NCI-H510A (cell line): ENCODE measurements around the gene SPDYE4.
"Not testable (repeated sequence)": the region's sequence is repeated elsewhere in the genome, so short reads cannot be mapped to it uniquely, and the experiment has no call there.

Source experiments
- DNase-seq: peaks from one replicate; lab custom pipeline; 2025; lab: John Stamatoyannopoulos, UW

The SPDYE4 gene, protein sequence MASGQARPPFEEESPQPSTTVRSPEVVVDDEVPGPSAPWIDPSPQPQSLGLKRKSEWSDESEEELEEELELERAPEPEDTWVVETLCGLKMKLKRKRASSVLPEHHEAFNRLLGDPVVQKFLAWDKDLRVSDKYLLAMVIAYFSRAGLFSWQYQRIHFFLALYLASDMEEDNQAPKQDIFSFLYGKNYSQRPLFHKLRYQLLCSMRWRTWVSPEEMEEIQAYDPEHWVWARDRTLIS

DNA sequence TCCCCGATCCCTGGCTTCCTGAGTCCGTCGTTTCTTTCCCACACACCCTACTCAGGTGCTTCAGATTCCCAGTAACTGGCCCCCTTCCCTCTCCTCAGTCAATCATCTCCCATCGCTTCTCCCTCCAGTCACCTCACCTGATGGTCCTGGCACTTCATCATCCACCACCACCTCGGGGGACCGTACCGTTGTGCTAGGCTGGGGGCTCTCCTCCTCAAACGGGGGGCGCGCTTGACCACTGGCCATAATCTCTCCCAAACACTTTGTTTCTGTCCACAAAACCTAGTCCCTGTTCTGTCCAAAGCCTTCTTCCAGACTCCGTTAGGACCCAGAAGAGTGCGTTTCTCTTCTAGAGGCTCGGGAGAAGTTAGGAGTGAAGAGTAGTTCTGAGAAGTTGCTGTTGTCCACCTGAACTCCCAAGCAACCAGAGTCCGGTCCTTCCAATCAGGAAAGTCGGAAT, at the start of gene SPDYE4:
Gene SPDYE4, minus strand, starts transcription at position 410 of the 460 bp plus-strand sequence. Its CDS starts 164 bp downstream, at position 246.
- DNase-seq = no peak

DNA sequence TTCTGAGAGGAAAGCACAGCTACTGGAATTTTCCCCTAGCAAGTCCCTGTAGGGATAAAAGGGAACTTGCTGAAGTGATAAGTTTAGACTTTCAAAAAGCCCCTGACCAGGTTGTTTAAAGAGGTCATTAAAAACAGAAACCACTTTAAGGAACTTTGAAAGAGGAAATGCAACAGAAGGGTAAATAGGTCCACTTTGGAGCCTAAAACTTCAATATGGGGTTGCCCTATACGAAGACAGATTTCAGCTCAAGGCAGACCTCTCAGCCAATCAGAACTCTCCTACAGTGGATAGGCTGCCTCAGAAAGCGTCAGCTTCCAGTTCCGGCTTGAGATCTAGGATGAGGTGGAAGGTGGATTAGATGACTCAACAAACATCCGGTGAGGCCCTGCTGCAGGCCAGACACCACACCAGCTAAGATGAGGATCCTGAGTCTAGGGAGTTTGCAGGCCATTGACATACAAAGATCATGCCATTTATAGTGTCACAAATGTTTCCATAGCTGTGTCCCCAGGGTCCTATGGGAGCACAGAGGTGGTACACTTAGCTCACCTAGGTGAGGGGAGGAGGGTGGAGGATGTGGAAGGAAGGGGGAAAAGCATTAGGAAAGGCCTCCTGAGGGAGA, 48.7 kb upstream of the SPDYE4 start:
- no peak for DNase-seq

DNA sequence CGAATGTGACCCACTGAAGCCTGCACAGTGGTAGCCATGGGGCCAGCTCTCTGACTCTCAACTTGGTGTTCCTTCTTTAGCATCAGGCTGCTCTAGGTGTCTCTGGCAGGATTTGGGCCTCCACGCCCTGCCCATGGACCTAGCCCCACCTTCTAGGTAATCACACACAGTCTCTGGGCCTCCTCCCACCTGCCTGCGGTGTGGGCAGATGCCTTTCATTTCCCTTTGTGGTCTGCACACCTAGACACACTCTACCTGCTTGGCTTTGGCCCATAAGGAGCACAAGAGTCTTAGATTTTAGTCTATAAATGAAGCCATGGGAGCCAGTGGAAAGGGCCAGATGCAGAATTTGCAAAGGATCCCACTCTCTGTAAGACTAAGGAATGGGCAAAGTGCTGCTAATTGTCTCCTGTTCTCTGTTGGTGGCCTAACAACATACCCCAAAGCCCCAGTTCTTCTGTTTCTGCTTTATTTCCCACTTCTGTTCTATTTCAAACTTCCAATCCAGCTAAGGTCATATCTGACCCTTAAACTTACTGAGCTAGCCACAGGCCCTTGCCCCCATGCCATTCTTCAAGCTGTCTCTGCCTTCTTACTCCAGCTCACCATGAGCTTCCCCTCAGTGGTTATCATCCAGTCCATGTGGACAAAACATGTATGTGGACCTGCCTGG, 48.0 kb upstream of the SPDYE4 start:
- DNase-seq = no peak

DNA sequence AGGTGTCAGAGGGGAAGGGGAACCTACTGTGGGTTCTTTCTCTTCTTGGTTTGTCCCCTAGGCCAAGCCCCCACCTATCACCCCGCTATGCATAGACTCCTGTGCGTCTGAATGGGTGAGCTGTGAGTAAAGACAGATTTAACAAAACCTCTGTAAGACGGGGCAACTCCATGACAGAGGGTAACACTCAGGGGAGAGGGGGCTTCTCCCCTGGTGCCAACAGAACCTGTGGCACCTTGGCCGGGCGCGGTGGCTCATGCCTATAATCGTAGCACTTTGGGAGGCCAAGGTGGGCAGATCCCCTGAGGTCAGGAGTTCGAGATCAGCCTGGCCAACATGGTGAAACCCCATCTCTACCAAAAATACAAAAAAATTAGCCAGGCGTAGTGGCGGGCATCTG, 47.0 kb upstream of the SPDYE4 start:
- DNase-seq = not testable (repeated sequence)

DNA sequence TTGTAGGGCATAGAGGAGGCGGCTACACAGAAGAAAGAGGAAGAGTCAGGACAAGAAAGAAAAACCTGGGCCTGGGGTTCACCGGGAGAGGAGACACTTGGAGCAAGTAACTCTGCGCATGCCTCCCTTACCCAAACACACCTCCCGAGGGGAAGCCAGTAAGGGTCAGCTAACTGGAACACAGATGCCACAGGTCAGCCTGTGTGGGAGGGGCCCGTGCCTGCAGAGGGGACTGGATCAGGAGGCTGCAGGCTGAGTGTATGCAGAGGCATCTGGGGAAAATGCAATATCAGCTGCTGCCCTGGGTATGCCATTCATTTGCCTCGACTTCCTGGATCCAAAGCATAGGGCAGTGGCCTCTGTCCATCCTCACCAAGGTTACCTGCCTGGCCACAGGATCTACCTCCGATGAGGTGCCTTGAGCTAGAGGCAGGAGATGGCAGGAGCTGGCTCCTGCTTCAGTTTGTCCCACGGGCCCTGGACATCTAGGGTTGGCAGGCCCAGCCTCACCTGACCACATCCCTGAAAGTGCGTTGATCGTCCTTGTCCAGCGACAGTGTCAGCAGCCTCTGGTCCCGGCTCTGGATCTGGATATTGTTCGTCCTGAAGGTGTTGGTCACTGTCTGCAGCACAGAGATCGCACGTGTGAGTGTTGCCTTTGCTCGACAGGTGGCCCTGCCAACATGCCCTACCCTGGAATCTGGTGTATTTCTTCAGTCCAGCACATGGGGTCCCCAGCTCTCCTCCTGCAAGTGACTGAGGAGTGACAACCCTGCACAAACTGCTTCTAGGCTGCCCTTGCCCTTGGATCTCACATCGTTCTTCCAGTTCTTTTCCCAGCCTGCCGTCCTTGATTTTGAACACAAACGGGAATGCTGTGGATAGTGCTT, 45.4 kb upstream of the SPDYE4 start:
- no peak for DNase-seq

DNA sequence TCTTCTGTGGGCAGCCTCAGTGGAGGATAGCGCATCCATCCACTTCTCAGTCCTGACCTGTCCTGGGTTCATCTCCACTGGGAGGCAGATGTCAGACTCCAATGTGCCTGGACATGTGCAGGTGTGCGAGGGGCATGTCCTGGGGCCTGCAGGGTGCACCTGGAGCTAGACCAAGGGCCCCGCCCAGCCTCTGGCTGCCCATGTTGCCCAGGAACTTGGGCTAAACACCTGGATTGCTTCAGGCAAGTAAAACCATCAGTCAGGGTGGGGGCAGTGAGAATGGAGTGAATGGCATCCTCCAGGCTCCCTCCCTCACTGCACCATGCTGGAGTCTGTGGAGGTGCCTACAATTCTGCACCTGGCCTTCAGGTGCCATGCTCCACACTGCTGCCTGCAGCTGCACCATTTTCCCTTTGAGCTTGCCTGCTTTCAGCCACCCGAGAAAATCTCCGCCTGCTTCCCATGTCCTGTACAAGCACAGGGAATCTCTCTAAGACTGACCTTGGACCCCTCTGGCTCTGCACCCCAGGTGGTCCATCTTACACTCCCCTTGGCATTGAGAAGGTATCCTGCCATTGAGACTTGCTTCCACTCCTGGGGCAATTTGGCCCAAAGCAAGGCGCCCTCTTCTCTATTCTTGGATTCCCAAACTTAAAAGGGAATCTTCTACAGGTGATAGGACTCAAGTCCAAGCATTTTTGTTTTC, 42.9 kb upstream of the SPDYE4 start:
- DNase-seq = no peak

DNA sequence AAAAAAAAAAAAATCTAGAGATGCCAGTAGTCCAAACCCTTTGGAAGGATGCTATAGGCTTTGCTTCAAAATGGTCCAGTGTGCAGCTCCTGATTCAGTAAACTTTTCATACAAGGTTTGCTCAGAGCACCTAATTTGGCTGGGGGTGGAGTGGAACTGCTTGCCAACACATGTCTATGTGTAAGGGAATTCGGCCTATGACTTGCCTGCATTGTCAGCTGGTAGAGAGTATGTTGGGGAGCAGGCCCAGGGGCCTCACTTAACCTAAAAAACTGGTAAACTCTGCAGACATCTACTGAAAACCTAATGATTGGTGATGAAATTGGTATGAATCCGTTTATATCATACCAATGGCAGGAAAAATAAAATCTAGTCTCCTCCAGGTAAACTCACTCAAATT, 42.3 kb upstream of the SPDYE4 start:
- DNase-seq = no peak

DNA sequence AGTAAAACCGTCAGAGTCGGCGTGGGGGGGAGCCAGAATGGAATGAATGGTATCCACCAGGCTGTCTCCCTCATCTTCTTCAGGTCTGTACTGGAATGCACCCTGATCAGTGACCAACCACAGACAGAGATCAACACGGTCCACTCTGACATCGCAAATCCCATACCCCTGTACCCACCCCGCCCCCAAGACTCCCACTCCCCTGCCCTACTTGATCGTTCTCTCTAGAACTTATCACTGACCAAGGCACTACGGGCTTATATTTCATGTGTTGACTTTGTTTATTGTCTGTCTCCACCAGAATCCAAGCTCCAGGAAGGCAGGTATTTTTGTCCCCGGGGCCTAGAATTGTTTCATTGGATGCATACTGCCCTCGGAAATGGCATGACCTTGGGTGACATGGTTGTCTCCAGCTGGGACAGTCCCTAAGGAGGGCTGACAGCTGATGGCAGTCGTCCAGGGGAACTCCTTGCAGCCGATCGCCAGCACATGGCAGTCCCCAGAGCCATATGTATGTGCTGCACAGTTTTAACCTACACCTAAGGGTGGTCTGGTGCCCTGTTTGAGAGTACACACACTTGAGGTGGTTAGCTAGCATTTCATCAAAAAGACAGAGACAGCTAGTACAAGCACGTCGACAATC, 41.3 kb upstream of the SPDYE4 start:
- no peak for DNase-seq

DNA sequence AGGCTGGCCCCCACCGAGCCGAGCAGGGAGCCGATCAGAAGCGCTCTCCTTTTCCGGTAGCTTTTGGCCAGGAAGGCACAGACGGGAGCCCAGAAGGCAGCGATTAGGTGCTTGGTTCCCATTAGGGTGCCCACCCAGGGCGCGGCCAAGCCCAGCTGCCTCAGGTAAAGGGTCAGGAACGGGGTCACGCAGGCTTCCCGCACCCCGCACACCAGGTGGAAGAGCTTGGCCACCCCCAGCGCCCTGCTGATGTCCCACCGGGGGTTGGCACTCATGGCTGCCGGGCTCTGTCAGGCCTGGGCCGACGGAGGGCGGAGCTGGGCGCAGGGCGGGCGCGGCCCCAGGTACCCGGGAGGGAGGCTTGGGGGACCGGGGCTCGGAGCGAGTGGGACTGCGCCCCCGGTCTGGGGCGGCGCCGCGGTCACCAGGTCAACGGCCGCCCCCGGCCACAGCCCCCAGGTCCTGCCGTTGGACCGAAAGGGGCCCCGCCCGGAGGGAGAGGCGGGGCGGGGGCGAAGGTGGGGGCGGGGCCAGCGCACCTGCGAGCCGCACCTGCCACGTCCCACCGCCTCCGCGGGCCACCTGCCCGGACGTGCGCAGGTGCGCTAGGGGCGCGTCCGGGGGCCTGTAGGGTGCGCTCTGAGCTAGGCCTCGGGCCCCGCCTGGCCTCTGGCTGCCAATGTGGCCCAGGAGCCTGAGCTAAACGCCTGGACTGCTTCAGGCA, 40.7 kb upstream of the SPDYE4 start, which contains the start of gene MFSD6L:
Gene MFSD6L, minus strand, starts transcription at position 520 of the 724 bp plus-strand sequence. Its CDS starts 245 bp downstream, at position 275.
- no peak for DNase-seq

DNA sequence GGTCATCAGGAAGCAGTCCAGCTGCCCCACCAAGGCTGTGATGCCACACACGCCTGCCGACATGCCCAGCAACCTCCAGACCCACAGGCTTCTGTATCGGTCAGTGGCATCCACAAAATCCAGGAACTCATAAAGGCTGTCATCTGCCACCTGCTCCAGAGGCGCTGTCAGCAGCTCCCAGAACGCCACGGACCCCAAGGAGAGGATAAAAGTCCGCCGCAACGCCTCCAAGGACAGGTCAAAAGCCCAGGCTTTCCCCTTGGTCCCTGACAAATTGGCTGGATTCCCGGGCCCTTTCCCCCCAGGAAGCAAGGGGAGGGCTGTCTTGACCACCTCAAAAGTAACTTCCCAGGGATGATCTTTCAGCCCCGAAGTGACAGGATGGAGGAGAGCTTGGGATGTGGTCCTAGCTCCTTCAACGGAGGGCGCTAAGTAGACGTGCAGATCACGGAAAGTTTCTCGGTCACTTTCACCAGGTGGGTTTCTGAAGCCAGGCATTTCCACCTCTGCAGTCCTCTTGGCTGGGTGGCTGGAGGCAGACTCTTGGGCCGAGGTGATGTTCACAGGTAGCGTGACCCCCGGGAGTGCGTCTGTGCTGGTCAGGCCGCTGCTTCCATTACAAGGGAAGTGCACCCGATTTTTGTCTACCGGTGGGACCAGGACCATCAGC, 40.0 kb upstream of the SPDYE4 start:
- DNase-seq = no peak

DNA sequence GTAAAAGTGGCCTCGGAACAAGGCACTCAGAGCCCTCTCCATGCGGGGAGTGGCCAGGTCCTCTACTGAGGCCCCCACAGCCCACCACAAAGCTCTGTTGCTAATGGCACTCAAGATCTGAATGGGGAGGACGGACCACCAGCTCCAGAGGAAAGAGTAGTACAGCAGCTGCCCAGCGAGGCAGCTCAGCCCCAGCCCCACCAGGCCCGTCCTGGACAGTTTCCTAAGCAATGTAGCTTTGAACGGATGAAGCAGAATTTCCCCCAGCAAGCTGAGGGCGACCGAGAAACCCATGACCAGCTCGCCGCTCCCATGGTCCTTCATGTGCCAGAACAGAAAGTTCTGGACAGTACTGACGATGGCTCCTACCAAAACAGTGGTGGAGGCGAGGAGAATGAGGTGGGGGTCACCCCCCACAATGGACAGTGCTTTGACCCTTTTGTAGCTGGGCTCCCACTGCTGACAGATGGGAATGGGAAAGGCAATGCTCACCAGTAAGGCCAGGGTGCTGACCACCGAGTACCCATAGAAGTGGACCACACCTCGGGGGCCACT, 39.4 kb upstream of the SPDYE4 start:
- no peak for DNase-seq

DNA sequence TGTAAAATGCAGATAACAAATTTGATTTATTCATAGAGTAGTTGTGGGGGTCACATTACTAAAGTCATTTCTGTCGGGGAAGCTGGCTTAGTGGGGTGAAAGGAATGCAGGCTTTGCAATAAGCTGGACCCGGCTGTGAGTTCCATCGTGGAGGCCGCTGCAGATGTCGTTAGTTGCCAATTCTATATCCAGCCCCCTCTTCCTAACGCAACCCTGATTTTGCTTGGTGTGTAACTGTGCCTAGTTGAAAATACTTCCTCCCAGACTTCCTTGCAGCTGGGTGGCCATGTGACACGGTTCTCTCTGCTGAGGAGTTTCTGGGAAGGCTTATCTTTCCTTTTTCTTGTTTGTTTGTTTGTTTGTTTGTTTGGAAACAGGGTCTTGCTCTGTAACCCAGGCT, 36.3 kb upstream of the SPDYE4 start:
- DNase-seq = no peak

DNA sequence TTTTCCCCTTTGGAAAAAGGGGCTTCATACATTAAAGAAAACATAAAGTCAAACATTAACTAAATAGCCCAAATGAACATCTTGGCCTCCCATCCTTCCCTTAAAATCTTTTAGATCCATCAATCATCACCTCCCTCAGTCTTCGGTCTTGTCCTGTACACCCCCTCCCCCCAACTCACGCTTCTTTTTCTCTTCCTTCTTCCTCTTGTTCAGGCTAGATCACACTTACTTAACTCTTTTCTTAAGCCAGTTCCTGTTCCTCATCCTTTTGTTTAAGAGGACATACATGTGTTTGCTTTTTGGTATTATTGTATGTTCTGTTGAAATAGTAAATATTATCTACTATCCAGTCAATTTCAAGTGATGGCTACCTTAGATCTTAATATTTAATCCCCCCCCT, 35.3 kb upstream of the SPDYE4 start:
- DNase-seq = no peak

DNA sequence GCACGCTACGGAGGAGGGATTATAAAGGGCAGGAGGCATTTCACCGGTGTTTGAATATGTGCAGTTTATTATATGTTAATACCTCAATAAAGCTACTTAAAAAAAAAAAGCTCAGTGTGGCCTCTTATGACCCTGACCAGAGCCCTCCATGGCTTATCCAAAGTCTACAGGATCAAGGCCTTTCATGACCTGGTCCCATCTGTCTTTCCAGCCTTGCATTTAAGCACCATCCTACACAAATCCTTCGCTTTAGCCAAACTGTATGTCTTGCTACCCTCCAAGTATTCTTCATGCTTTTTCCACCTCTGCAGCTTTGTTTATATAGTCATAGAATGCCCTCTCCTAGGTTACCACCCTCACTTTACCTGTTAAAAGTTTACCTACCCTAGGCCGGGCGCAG, 34.3 kb upstream of the SPDYE4 start:
- DNase-seq = no peak

DNA sequence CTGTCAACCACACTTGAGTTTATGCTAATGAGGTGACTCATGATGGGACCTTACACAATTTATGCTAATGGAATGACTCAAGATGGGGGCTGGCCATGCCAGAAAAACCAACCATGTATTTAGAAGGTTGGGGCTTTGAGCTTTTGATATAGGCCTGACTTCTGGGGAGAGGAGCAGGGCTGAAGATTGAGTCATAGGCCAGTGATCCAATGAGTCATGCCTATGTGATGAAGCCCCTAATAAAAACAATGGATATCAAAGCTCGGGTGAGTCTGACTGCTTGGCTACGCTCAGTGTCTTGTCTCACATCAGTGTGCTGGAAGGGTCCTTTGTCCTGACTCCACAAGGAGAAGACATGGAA, 33.5 kb upstream of the SPDYE4 start:
- no peak for DNase-seq

DNA sequence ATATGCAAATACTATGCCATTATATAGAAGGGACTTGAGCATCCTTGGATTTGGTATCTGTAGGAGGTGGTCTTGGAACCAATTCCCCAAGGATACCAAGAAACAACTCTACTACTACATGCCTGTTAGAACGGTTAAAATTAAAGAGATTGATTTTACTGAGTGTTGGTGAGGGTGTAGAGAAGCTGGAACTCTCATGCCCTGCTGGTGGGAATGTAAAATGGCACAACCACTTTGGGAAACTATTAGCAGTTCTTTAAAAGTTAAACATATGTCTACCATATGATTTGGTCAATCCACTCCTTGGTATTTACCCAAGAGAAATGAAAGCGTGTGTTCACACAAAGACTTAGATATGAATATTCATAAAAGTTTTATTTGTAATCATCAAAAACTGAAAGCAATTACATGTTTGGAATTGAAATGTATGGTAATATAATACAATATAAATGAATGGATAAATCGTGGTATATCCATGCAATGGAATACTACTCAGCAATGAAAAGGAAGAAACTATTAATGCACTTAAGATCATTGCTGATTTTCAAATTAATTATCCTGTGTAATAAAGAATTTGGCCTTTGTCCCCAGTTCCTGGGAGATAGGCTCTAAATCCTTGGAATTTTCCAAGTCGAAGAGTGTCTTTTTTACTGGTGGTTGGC, 33.0 kb upstream of the SPDYE4 start:
- no peak for DNase-seq

DNA sequence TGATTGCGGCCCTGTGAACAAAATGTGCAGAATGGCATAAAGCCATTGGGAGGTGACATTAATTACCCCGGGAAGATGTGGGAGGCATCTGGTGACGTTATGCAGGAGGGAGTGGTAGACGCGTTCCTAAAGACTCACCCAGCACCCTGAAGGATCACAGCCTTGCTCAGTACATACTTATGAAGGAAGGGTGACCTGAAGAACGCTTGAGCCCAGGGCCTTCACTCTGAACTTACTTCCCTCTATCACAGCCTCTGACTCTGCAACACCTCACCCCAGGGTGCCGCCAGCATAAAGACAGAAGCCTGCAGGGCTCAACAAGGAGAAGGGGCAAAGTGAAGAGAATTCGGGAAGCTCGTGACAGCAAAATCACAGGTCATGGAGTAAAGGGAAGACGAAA, 31.4 kb upstream of the SPDYE4 start:
- no peak for DNase-seq

DNA sequence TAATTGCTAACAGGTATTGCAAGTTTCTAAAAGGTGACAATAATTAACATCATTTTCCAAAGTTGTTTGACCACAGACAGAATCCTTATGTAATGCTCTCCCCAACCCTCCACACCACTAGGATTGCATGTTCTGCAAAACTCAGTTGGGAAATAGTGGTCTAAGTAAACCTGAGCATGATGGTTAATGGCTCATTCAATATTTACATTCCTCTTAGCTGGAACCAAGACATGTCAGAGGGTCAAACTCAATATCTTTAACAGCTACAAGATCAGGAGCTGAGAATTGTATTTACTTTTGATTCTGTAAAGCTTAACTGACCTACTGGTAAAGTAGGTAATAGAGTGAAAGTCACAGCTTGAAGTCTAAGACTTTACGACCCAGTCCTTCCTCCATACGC, 30.7 kb upstream of the SPDYE4 start:
- no peak for DNase-seq
